Spinal cord (tissue), 10 donors: Measurements from ENCODE around the gene CALHM4. TPM values are rescaled to one million over a fixed set of nuclear protein-coding genes. Genes with fewer than 3 reads are reported as not detected.

Experiments used
- DNase-seq, 6 donors: peaks; one replicate each; pipeline versions ENCODE4 v3.0.0 to v3.0.0-alpha.2; 2013 to 2015; ENCODE audit warnings: low spot score in 6 of 6, low read depth in 4 of 6
- H3K27ac ChIP-seq: one replicate; pipeline ENCODE4 v1.5.1; 2013; ENCODE audit warnings: low read depth, low read length, control low read depth
- H3K27me3 ChIP-seq: one replicate; pipeline ENCODE4 v1.6.1; 2013; ENCODE audit warnings: low read length; ENCODE audit not compliant: control insufficient read depth, insufficient read depth
- H3K36me3 ChIP-seq: one replicate; pipeline ENCODE4 v1.6.1; 2013; ENCODE audit warnings: low read length; ENCODE audit not compliant: control insufficient read depth, insufficient read depth
- H3K4me1 ChIP-seq: one replicate; pipeline ENCODE4 v1.6.1; 2013; ENCODE audit warnings: low read length; ENCODE audit not compliant: control insufficient read depth, insufficient read depth
- H3K4me3 ChIP-seq: one replicate; pipeline ENCODE4 v1.5.1; 2013; ENCODE audit warnings: low read depth, low read length, control low read depth
- H3K9me3 ChIP-seq: one replicate; pipeline ENCODE4 v1.6.1; 2013; ENCODE audit warnings: low read length; ENCODE audit not compliant: control insufficient read depth, insufficient read depth
- WGBS: methylation state at CpG from one replicate; pipeline ENCODE4 v1.1.5; 2013; ENCODE audit warnings: missing lambda C conversion rate; ENCODE audit not compliant: insufficient coverage; 5-methylcytosine and 5-hydroxymethylcytosine counted together
- polyA plus RNA-seq, 2 donors: library from polyadenylated mRNA; unstranded; fragments of 120-200 nt; gene quantifications; one replicate each; pipeline ENCODE4 v1.2.1, GENCODE V29; 2013; ENCODE audit not compliant: insufficient read length in 2 of 2
- total RNA-seq, 2 donors: library from RNA; depleted of rRNA in 1 of 2; stranded (reverse); fragments of 120-200 nt in 1 of 2; fragments of >200 nt in 1 of 2; gene quantifications; one replicate each; pipeline versions ENCODE4 v1.2.3 to v1.2.4, GENCODE V29; 2013 to 2014
- donor health status: healthy.

Gene CALHM4
- total and polyA plus RNA-seq, 4 donors, result 0.22 to 0.30 TPM; not detected in 2

DNA sequence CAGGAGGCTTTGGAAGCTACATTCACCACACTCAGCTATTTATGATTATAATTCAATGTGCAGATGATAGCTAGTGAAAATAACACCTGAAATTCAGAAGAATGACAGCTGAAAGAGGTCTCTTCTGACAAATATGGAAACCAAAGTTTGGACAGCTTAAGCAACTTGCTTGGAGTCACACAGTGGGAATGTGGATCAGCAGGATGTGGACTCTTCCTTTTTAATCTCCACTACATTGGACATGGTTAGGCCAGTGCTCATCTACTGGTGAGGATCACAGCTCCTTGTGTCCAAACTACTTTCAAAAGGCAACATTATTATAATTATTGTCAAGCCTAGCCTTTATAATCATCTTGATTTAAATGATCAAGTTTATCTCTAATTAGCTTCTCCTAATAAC is 18.4 kb upstream of the CALHM4 start:
- DNase-seq, result no peak
- H3K4me3 ChIP-seq, result no peak overlapping the region
- no peaks in the 10 kb centered on the region for H3K9me3 ChIP-seq
- no peaks in the 10 kb centered on the region for H3K36me3 ChIP-seq
- H3K27ac ChIP-seq, result no peak overlapping the region
- no peaks in the 10 kb centered on the region for H3K27me3 ChIP-seq
- H3K4me1 ChIP-seq, result no peaks in the 10 kb centered on the region

GRCh38 chr6:116536216-116536621 is 17.3 kb upstream of the CALHM4 start:
- no peaks in the 10 kb centered on the region for H3K36me3 ChIP-seq
- H3K27me3 ChIP-seq, result no peaks in the 10 kb centered on the region
- H3K4me1 ChIP-seq, result no peaks in the 10 kb centered on the region
- no peak overlapping the region for H3K27ac ChIP-seq
- WGBS, result 21% methylated on average over 2 of the region's 4 CpGs
- H3K9me3 ChIP-seq, result no peaks in the 10 kb centered on the region
- H3K4me3 ChIP-seq, result no peak overlapping the region
- DNase-seq, result peak in 3 of 6 donors; percentile 15 to 69 (median 60)

GRCh38 chr6:116542426-116542825 is 11.1 kb upstream of the CALHM4 start:
- Histone ChIP-seq H3K4me1 (no peaks in the 10 kb centered on the region), H3K4me3 (no peak overlapping the region), H3K27me3 (no peaks in the 10 kb centered on the region), H3K27ac (no peak overlapping the region), H3K36me3 (no peaks in the 10 kb centered on the region), H3K9me3 (no peaks in the 10 kb centered on the region)
- DNase-seq, result no peak

DNA sequence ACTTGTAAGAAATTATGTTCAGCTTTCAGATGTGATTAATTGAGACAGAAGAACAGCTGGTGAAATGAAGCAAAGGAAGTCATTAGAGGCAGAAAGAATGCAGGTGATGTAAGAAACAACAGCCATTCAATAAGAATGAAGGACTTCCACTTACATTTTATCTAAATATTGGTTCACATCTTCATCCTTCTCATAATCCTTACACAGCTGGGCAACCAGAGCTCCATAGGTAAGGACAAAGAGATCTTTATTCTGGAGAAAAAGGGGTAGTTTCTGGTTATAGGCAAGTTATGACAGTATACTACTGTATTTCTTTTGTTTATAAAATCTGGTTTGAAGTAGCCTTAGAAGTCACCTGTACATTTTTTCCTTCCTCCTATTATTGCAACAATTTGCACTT is 10.4 kb upstream of the CALHM4 start:
- Histone ChIP-seq H3K27ac (no peak overlapping the region), H3K9me3 (no peaks in the 10 kb centered on the region), H3K36me3 (no peaks in the 10 kb centered on the region), H3K4me1 (no peaks in the 10 kb centered on the region), H3K27me3 (no peaks in the 10 kb centered on the region), H3K4me3 (no peak overlapping the region)
- no peak for DNase-seq

- H3K4me3 ChIP-seq, result no peak within 1 kb of the TSS
- WGBS, result 20% methylated on average over 1 of the region's 4 CpGs
- H3K4me1 ChIP-seq, result no peaks in the 10 kb centered on the region
- no peaks in the 10 kb centered on the region for H3K27me3 ChIP-seq
- DNase-seq, result peak in 1 of 6 donors; percentile 24
- H3K9me3 ChIP-seq, result no peaks in the 10 kb centered on the region
- no peak within 1 kb of the TSS for H3K27ac ChIP-seq
- no peaks in the 10 kb centered on the region for H3K36me3 ChIP-seq
These were observed 7.9 kb upstream of the CALHM4 start, which contains the start of gene TRAPPC3L for GRCh38 chr6:116545651-116546050. Gene TRAPPC3L (minus strand): TSS chr6:116545684. CDS start chr6:116545514, 170 bp downstream.

GRCh38 chr6:116547358-116547757 is 6.2 kb upstream of the CALHM4 start:
- Histone ChIP-seq H3K27ac (no peak overlapping the region), H3K36me3 (no peaks in the 10 kb centered on the region), H3K27me3 (peaks cover 2% of the 10 kb centered on the region), H3K4me3 (no peak overlapping the region), H3K4me1 (no peaks in the 10 kb centered on the region), H3K9me3 (no peaks in the 10 kb centered on the region)
- 87% methylated on average over 5 of the region's 6 CpGs for WGBS
- no peak for DNase-seq

DNA sequence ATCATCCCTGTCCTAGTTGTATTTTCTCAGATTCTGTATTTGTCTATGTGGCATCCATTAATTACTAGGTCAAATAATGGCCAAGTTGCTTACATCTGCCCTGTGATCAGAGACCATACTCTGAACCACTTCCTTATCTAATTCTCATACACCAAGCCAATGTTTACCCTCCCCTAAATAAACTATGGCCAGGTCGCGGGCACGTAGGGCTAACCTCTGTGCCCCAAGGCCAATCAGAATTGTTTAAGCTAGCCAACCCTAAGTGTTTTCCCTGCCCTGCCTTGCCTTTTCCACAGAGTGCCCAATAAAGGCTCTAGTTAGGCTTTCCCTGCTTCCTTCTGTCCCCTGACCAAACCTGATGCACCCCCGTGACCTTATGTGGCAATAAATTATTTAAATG is 2.8 kb upstream of the CALHM4 start:
- WGBS, result 25% methylated on average over 3 of the region's 4 CpGs
- Histone ChIP-seq H3K4me3 (no peak overlapping the region), H3K27ac (no peak overlapping the region), H3K36me3 (no peaks in the 10 kb centered on the region), H3K9me3 (no peaks in the 10 kb centered on the region), H3K4me1 (no peaks in the 10 kb centered on the region), H3K27me3 (peaks cover 2% of the 10 kb centered on the region)
- no peak for DNase-seq

GRCh38 chr6:116556065-116556464 is 2.5 kb downstream of the CALHM4 start:
- Histone ChIP-seq H3K27me3 (no peaks in the 10 kb centered on the region), H3K9me3 (no peaks in the 10 kb centered on the region)
- no peak for DNase-seq

GRCh38 chr6:116556814-116557415 is 3.4 kb downstream of the CALHM4 start:
- no peak for DNase-seq
- H3K4me1 ChIP-seq, result no peaks in the 10 kb centered on the region

More at GRCh38 chr6:116556065-116556464, 2.5 kb downstream of the CALHM4 start:
- no peak overlapping the region for H3K27ac ChIP-seq
- no peak overlapping the region for H3K4me3 ChIP-seq
- no peaks in the 10 kb centered on the region for H3K36me3 ChIP-seq
- WGBS, result no CpG with 5 or more reads among the region's 1 CpG
- no peaks in the 10 kb centered on the region for H3K4me1 ChIP-seq

GRCh38 chr6:116557893-116558292 is 4.3 kb downstream of the CALHM4 start:
- no peaks in the 10 kb centered on the region for H3K9me3 ChIP-seq
- H3K4me1 ChIP-seq, result no peaks in the 10 kb centered on the region
- H3K36me3 ChIP-seq, result no peaks in the 10 kb centered on the region
- no peaks in the 10 kb centered on the region for H3K27me3 ChIP-seq
- H3K27ac ChIP-seq, result no peak overlapping the region
- no peak overlapping the region for H3K4me3 ChIP-seq
- peak in 2 of 6 donors; percentile 51 to 62 for DNase-seq
- 18% methylated on average over 2 of the region's 5 CpGs for WGBS

More at GRCh38 chr6:116556814-116557415, 3.4 kb downstream of the CALHM4 start:
- 94% methylated on average over 3 of the region's 5 CpGs for WGBS
- Histone ChIP-seq H3K4me3 (no peak overlapping the region), H3K27ac (no peak overlapping the region), H3K36me3 (no peaks in the 10 kb centered on the region), H3K27me3 (no peaks in the 10 kb centered on the region), H3K9me3 (no peaks in the 10 kb centered on the region)
